Measurements from ENCODE around the gene SLC43A3. TPM values are rescaled to one million over a fixed set of nuclear protein-coding genes. Genes with fewer than 3 reads are reported as not detected.

Gene SLC43A3
- total and polyA plus RNA-seq, 2 experiments from 2014 or later: 19.3 to 20.7 TPM

GRCh38 chr11:57417056-57417455, 9.9 kb downstream of the SLC43A3 start:
- H3K4me3 ChIP-seq: no peak overlapping the region
- H3K27ac ChIP-seq: no peak overlapping the region
- 95% methylated on average over 4 of the region's 4 CpGs for WGBS (ENCODE audit: low lambda C conversion rate, missing lambda C conversion rate)
- H3K4me1 ChIP-seq (ENCODE audit: insufficient read depth): no peaks in the 10 kb centered on the region
- H3K9me3 ChIP-seq (ENCODE audit: low read depth): no peaks in the 10 kb centered on the region
- no peak for DNase-seq (ENCODE audit: low spot score)
- no peak overlapping the region for H3K4me2 ChIP-seq
- no peaks in the 10 kb centered on the region for H3K36me3 ChIP-seq (replicated peaks; ENCODE audit: insufficient read depth, low read depth)
- H3K9me2 ChIP-seq (replicated peaks; ENCODE audit: insufficient read depth): no peaks in the 10 kb centered on the region
- no peaks in the 10 kb centered on the region for H3K79me2 ChIP-seq
- TF ChIP-seq EZH2phosphoT487 (IDR thresholded peaks at IDR 0.05; ENCODE audit: low read depth, severe bottlenecking, unreplicated experiment) (no peak), EZH2 (IDR thresholded peaks at IDR 0.05; ENCODE audit: borderline replicate concordance) (no peak), CTCF (IDR thresholded peaks at IDR 0.05; ENCODE audit: poor library complexity) (no peak)
- H2AFZ ChIP-seq: no peak overlapping the region
- no peaks in the 10 kb centered on the region for H3K27me3 ChIP-seq
- no peaks in the 10 kb centered on the region for H4K20me1 ChIP-seq (ENCODE audit: insufficient read depth, poor library complexity, severe bottlenecking)

GRCh38 chr11:57416436-57416835, 10.5 kb downstream of the SLC43A3 start:
- Histone ChIP-seq H3K4me3 (no peak overlapping the region), H3K9me3 (ENCODE audit: low read depth) (no peaks in the 10 kb centered on the region), H3K79me2 (no peaks in the 10 kb centered on the region), H3K9me2 (replicated peaks; ENCODE audit: insufficient read depth) (no peaks in the 10 kb centered on the region), H3K36me3 (replicated peaks; ENCODE audit: insufficient read depth, low read depth) (no peaks in the 10 kb centered on the region), H3K4me1 (ENCODE audit: insufficient read depth) (no peaks in the 10 kb centered on the region), H4K20me1 (ENCODE audit: insufficient read depth, poor library complexity, severe bottlenecking) (no peaks in the 10 kb centered on the region), H2AFZ (no peak overlapping the region), H3K4me2 (no peak overlapping the region), H3K27me3 (no peaks in the 10 kb centered on the region), H3K27ac (no peak overlapping the region)
- DNase-seq (ENCODE audit: low spot score): no peak
- TF ChIP-seq EZH2 (IDR thresholded peaks at IDR 0.05; ENCODE audit: borderline replicate concordance) (no peak), EZH2phosphoT487 (IDR thresholded peaks at IDR 0.05; ENCODE audit: low read depth, severe bottlenecking, unreplicated experiment) (no peak)
- 99% methylated on average over 3 of the region's 3 CpGs for WGBS (ENCODE audit: low lambda C conversion rate, missing lambda C conversion rate)

- H3K36me3 ChIP-seq (replicated peaks; ENCODE audit: insufficient read depth, low read depth): no peaks in the 10 kb centered on the region
- no peaks in the 10 kb centered on the region for H3K27me3 ChIP-seq
- no peak overlapping the region for H3K27ac ChIP-seq
- 96% methylated on average over 11 of the region's 11 CpGs for WGBS (ENCODE audit: low lambda C conversion rate, missing lambda C conversion rate)
- H3K79me2 ChIP-seq: no peaks in the 10 kb centered on the region
- H3K9me2 ChIP-seq (replicated peaks; ENCODE audit: insufficient read depth): no peaks in the 10 kb centered on the region
- no peak overlapping the region for H3K4me2 ChIP-seq
- no peak overlapping the region for H2AFZ ChIP-seq
- no peaks in the 10 kb centered on the region for H4K20me1 ChIP-seq (ENCODE audit: insufficient read depth, poor library complexity, severe bottlenecking)
- TF ChIP-seq CTCF (IDR thresholded peaks at IDR 0.05; ENCODE audit: poor library complexity) (no peak), EZH2phosphoT487 (IDR thresholded peaks at IDR 0.05; ENCODE audit: low read depth, severe bottlenecking, unreplicated experiment) (no peak), EZH2 (IDR thresholded peaks at IDR 0.05; ENCODE audit: borderline replicate concordance) (no peak)
- H3K4me3 ChIP-seq: no peak overlapping the region
- no peak for DNase-seq (ENCODE audit: low spot score)
- no peaks in the 10 kb centered on the region for H3K9me3 ChIP-seq (ENCODE audit: low read depth)
- H3K4me1 ChIP-seq (ENCODE audit: insufficient read depth): no peaks in the 10 kb centered on the region
Observed at GRCh38 chr11:57414612-57415212, 12.2 kb downstream of the SLC43A3 start.

- no peaks in the 10 kb centered on the region for H3K27me3 ChIP-seq
- H3K4me1 ChIP-seq (ENCODE audit: insufficient read depth): no peaks in the 10 kb centered on the region
- no peaks in the 10 kb centered on the region for H4K20me1 ChIP-seq (ENCODE audit: insufficient read depth, poor library complexity, severe bottlenecking)
- no peak overlapping the region for H2AFZ ChIP-seq
- no peaks in the 10 kb centered on the region for H3K79me2 ChIP-seq
- H3K9me2 ChIP-seq (replicated peaks; ENCODE audit: insufficient read depth): no peaks in the 10 kb centered on the region
- H3K9me3 ChIP-seq (ENCODE audit: low read depth): no peaks in the 10 kb centered on the region
- no peaks in the 10 kb centered on the region for H3K36me3 ChIP-seq (replicated peaks; ENCODE audit: insufficient read depth, low read depth)
- 90% methylated on average over 4 of the region's 4 CpGs for WGBS (ENCODE audit: low lambda C conversion rate, missing lambda C conversion rate)
- no peak overlapping the region for H3K27ac ChIP-seq
- DNase-seq (ENCODE audit: low spot score): no peak
- no peak overlapping the region for H3K4me2 ChIP-seq
- no peak overlapping the region for H3K4me3 ChIP-seq
- TF ChIP-seq EZH2phosphoT487 (IDR thresholded peaks at IDR 0.05; ENCODE audit: low read depth, severe bottlenecking, unreplicated experiment): no peak
- TF ChIP-seq CTCF (IDR thresholded peaks at IDR 0.05; ENCODE audit: poor library complexity): no peak
Observed at GRCh38 chr11:57413681-57414080, 13.2 kb downstream of the SLC43A3 start.

All from hepatocyte (in vitro differentiated cells).